Thoracic aorta (tissue), 2 donors: ENCODE results near the gene BLM. TPM values are rescaled to one million over a fixed set of nuclear protein-coding genes. Genes with fewer than 3 reads are reported as not detected.
"Not testable (repeated sequence)": the region's sequence is repeated elsewhere in the genome, so short reads cannot be mapped to it uniquely, and the experiment has no call there.

Experiments
- ATAC-seq: fragments of 150-250 bp; one replicate; pipeline ENCODE4 v1.8.0; 2017; ENCODE audit warnings: low read depth; ENCODE audit not compliant: insufficient number of reproducible peaks, low FRiP score
- DNase-seq: peaks from one replicate; pipeline ENCODE4 v3.0.0-alpha.2; 2020; ENCODE audit warnings: low spot score
- H3K27ac ChIP-seq, 2 donors: fragments of 200-600 bp; sonication (generic); 1 replicate in 1 of 2; 2 replicates in 1 of 2; pipeline ENCODE4 v1.5.1; 2016; ENCODE audit warnings: mild to moderate bottlenecking in 2 of 2, moderate library complexity in 2 of 2
- H3K27me3 ChIP-seq: fragments of 200-600 bp; sonication (generic); replicated peaks from 2 replicates; pipeline ENCODE4 v1.6.0; 2016; ENCODE audit warnings: mild to moderate bottlenecking; ENCODE audit not compliant: insufficient read depth
- H3K36me3 ChIP-seq: fragments of 200-600 bp; sonication (generic); one replicate; pipeline ENCODE4 v1.5.1; 2016
- H3K4me1 ChIP-seq, 2 donors: fragments of 200-600 bp; sonication (generic); 1 replicate in 1 of 2; 2 replicates in 1 of 2; pipeline versions ENCODE4 v1.5.1 to v1.6.0; 2016; ENCODE audit warnings: low read depth in 2 of 2, mild to moderate bottlenecking in 1 of 2; ENCODE audit not compliant: control insufficient read depth in 1 of 2
- H3K4me3 ChIP-seq: fragments of 200-600 bp; sonication (generic); 2 replicates; pipeline ENCODE4 v1.5.1; 2016; ENCODE audit warnings: mild to moderate bottlenecking
- H3K9me3 ChIP-seq: fragments of 200-600 bp; sonication (generic); 2 replicates; pipeline ENCODE4 v1.5.1; 2016
- total RNA-seq, 2 donors: library from RNA; depleted of rRNA; stranded (reverse); fragments of >200 nt; gene quantifications; one replicate each; pipeline versions ENCODE4 v1.1.0 to v1.2.3, GENCODE V29; 2016
- TF ChIP-seq, protein P1 (sequence below): fragments of 200-600 bp; sonication (generic); IDR thresholded peaks from one replicate; pipeline ENCODE4 v1.5.1; 2019; ENCODE audit warnings: antibody characterized with exemption

The BLM gene
- total RNA-seq, 2 donors from 2014 or later = 0.49 to 0.81 TPM

DNA sequence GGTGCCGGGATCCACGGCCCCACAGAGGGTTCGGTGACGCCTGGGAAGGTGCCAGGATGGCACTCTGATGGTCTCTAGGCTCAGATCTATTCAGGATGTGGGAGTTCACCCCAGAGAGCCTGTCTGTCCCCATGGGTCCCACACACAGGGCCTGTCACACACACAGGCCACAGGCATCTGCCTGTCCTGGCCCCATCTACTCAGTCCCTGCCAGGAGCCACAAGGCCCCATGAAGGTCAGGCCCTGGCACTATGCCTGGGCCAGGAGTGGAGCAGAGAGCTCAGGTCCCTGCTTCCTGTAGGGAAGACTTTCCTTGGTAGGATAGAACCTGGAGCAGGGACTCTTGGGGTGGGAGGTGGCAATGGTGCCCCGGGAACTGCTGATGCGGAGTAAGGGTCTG, 102.2 kb downstream of the BLM start:
- ATAC-seq = no peak
- H3K9me3 ChIP-seq = no peaks in the 10 kb centered on the region
- TF ChIP-seq, protein P1, sequence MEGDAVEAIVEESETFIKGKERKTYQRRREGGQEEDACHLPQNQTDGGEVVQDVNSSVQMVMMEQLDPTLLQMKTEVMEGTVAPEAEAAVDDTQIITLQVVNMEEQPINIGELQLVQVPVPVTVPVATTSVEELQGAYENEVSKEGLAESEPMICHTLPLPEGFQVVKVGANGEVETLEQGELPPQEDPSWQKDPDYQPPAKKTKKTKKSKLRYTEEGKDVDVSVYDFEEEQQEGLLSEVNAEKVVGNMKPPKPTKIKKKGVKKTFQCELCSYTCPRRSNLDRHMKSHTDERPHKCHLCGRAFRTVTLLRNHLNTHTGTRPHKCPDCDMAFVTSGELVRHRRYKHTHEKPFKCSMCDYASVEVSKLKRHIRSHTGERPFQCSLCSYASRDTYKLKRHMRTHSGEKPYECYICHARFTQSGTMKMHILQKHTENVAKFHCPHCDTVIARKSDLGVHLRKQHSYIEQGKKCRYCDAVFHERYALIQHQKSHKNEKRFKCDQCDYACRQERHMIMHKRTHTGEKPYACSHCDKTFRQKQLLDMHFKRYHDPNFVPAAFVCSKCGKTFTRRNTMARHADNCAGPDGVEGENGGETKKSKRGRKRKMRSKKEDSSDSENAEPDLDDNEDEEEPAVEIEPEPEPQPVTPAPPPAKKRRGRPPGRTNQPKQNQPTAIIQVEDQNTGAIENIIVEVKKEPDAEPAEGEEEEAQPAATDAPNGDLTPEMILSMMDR = no peak
- H3K4me3 ChIP-seq = no peak overlapping the region
- no peaks in the 10 kb centered on the region for H3K27me3 ChIP-seq
- H3K36me3 ChIP-seq = no peaks in the 10 kb centered on the region
- DNase-seq = no peak
- no peak overlapping the region for H3K27ac ChIP-seq
- peaks cover 0 to 2% of the 10 kb centered on the region in 2 donors for H3K4me1 ChIP-seq

DNA sequence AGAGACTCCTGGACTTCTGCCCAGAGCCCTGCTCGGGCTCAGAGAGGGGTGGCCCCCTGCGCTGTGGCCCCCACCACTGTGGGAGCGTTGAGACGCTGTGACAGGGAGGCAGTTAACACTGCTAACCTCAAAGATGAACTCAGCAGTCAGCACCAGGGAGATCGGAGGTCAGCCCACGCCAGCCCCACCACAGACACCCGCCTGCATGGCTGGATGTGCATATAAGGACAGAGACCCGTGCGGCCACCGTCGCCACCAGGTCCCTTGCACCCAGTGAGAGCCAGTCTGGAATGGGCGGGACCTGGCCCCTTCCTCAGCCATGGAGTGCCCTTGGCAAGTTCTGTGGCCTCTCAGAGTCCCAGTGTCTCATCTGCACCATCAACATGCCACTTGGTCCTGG, 102.7 kb downstream of the BLM start:
- no peak for DNase-seq
- H3K27ac ChIP-seq = no peak overlapping the region

DNA sequence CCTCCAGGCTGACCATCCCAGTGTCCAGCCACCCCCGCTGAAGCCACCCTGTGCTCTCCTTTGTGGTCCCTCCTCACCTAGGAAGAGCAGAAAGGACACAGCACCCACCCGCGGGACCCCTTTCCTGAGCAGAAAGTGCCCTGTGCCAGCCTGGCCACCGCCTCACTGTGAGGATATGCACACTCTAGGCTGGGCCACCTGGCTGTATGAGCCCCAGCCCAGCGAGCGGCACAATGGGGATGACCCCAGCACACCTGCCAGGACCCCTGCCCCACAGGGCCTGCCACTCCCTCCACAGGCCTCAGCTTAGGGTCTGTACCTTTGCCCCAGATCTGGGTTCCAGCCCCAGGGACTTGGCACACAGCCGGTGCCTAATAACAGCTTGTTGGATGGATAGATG, 103.3 kb downstream of the BLM start:
- H3K4me3 ChIP-seq = no peak overlapping the region
- H3K27ac ChIP-seq = no peak overlapping the region
- DNase-seq (no peak), ATAC-seq (no peak)
- no peaks in the 10 kb centered on the region for H3K9me3 ChIP-seq
- H3K4me1 ChIP-seq = no peaks in the 10 kb centered on the region
- no peaks in the 10 kb centered on the region for H3K36me3 ChIP-seq
- TF ChIP-seq, protein P1 = no peak
- H3K27me3 ChIP-seq = no peaks in the 10 kb centered on the region

More for the DNA sequence above, 102.7 kb downstream of the BLM start:
- no peaks in the 10 kb centered on the region for H3K27me3 ChIP-seq
- no peak for ATAC-seq
- no peaks in the 10 kb centered on the region for H3K36me3 ChIP-seq
- TF ChIP-seq, protein P1 = no peak
- no peaks in the 10 kb centered on the region for H3K4me1 ChIP-seq
- no peak overlapping the region for H3K4me3 ChIP-seq
- H3K9me3 ChIP-seq = no peaks in the 10 kb centered on the region

DNA sequence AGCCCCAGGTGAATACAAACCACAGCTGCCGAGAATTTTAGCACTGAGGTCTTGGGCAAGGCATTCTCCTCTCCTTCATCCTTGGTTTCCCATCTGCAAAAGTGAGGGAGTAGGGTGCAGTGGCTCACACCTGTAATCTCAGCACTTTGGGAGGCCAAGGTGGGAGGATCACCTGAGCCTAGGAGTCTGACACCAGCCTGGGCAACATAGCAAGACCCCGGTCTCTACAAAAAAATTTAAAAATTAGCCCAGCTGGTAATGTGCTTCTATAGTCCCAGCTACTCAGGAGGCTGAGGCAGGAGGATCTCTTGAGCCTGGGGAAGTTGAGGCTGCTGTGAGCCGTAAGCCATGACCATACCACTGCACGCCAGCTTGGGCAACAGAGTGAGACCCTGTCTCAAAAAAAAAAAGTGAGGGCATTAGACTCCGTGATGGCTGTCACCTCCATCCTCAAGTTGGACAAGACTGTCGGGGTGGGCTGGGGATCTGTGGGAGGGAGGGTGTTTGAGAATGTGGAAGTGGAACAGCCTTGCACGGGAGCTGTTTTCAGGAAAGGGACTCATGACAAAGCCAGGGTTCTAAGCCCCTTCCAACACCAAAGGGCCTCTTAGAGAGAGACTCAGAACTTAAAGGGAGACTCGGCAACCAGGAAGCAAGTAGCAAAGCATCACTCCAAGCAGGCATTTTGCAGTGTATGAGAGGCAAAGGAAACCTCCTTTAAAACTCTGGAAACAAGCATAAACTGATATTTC, 105.2 kb downstream of the BLM start:
- no peaks in the 10 kb centered on the region for H3K9me3 ChIP-seq
- TF ChIP-seq, protein P1 = no peak
- no peaks in the 10 kb centered on the region for H3K27me3 ChIP-seq
- no peaks in the 10 kb centered on the region for H3K4me1 ChIP-seq
- no peak for ATAC-seq
- DNase-seq = no peak
- no peak overlapping the region for H3K27ac ChIP-seq
- no peak overlapping the region for H3K4me3 ChIP-seq
- H3K36me3 ChIP-seq = no peaks in the 10 kb centered on the region

DNA sequence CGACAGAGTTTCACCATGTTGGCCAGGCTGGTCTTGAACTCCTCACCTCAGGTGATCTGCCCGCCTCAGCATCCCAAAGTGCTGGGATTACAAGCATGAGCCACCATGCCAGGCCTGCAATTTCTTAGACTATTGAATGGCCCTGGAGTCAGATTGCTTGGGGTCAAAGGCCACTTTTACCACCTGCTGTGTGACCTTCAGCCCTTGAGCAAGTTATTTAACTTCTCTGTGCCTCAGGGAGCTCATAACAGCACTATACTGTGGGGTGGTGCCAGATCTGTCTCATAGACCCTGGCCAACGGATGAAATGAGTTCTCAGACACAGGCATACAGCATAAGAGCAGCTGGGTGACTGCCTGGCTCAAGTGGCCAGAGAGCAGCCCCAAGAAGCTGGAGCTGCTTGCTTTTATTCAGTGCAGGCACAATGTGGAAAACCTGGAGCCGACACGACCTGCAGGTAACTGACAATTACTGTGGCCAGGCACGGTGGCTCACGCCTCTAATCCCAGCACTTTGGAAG, 106.4 kb downstream of the BLM start:
- H3K27me3 ChIP-seq = no peaks in the 10 kb centered on the region
- H3K4me3 ChIP-seq = no peak overlapping the region
- H3K4me1 ChIP-seq = no peaks in the 10 kb centered on the region
- no peak overlapping the region for H3K27ac ChIP-seq
- H3K36me3 ChIP-seq = no peaks in the 10 kb centered on the region
- TF ChIP-seq, protein P1 = no peak
- H3K9me3 ChIP-seq = no peaks in the 10 kb centered on the region
- no peak for ATAC-seq
- no peak for DNase-seq

DNA sequence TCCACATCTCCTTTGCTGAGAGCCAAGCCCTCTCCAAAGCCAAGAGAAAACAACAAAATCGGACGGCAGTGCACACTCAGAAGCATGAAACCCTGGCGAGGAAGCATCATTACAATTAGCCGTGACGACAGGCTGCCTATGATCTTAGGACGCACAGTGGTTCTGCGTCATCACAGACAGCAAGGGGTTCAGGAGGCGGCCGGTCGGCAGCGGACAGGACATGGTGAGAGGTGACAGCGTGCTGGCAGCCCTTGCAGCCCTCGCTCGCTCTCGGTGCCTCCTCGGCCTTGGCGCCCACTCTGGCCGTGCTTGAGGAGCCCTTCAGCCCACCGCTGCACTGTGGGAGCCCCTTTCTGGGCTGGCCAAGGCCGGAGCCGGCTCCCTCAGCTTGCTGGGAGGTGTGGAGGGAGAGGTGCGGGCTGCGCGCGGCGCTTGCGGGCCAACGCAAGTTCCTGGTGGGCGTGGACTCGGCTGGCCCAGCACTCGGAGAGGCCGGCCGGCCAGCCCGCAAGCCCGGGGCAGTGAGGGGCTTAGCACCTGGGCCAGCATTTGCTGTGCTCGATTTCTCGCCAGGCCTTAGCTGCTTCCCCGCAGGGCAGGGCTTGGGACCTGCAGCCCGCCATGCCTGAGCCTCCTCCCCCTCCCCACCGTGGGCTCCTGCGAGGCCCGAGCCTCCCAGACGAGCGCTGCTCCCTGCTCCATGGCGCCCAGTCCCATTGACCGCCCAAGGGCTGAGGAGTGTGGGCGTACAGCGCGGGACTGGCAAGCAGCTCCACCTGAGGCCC, 108.2 kb downstream of the BLM start:
- not testable (repeated sequence) for ATAC-seq, DNase-seq, H3K27me3 ChIP-seq

DNA sequence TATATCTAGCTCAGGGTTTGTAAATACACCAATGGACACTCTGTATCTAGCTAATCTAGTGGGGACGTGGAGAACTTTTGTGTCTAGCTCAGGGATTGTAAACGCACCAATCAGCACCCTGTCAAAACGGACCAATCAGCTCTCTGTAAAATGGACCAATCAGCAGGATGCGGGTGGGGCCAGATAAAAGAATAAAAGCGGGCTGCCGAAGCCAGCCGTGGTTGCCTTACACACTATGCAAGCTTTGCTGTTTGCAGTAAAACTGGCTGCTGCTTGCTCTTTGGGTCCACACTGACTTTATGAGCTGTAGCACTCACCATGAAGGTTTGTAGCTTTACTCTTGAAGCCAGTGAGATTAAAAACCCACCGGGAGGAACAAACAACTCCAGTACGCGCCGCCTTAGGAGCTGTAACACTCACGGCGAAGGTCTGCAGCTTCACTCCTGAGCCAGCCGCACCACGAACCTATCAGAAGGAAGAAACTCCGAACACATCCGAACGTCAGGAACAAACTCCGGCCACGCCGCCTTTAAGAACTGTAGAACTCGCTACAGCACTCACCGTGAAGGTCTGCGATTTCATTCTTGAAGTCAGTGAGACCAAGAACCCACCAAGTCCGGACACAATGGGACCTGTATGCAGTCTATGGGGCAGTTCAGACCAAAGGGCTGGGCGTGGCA, 109.2 kb downstream of the BLM start:
- DNase-seq, H3K4me3 ChIP-seq, H3K36me3 ChIP-seq, H3K27me3 ChIP-seq, H3K4me1 ChIP-seq, H3K9me3 ChIP-seq, H3K27ac ChIP-seq, ATAC-seq: not testable (repeated sequence)

More for the DNA sequence above, 108.2 kb downstream of the BLM start:
- H3K27ac ChIP-seq, H3K36me3 ChIP-seq, H3K9me3 ChIP-seq, H3K4me1 ChIP-seq, H3K4me3 ChIP-seq: not testable (repeated sequence)
